ENCODE results near the gene TMEM245. TPM values are rescaled to one million over a fixed set of nuclear protein-coding genes. Genes with fewer than 3 reads are reported as not detected.

TMEM245 gene
- polyA plus RNA-seq (2011; rRNA removed) (88.9 and 108 TPM in 2 replicates), polyA plus RNA-seq (2017; fragmentation: RNase III; extraction: RNeasy Plus Mini Kit Qiagen cat#74134 plus additional on column Dnase treatment) (44.9 to 48.6 TPM (median 48.2 TPM) in 3 replicates), polyA minus RNA-seq (2011; rRNA and poly(A)+ RNA removed) (157 and 160 TPM in 2 replicates)
- polyA plus RNA-seq (2012; cell fraction: cytosol; rRNA removed) = 20.2 and 27.8 TPM in 2 replicates
- polyA plus RNA-seq (2012; cell fraction: nucleus; rRNA removed) = 18.6 and 33.2 TPM in 2 replicates

- Histone ChIP-seq H3K9me3 (no peaks in the 10 kb centered on the region), H3K4me1 (peaks cover 38% of the 10 kb centered on the region), H3K4me2 (peak within 1 kb of the TSS; percentile 97), H3K27ac (peak within 1 kb of the TSS; percentile 97 to 99), H3K4me3 (peak within 1 kb of the TSS; percentile 92)
- peak; percentile 94 to 97 for ATAC-seq
- no peak for FAIRE-seq
- peak; percentile 92 to 99 for DNase-seq (ENCODE audit: low read depth in 1 of 2, low spot score in 1 of 2)
- WGBS (ENCODE audit: missing lambda C conversion rate) = 3% methylated on average over 8 of the region's 88 CpGs
- ChIA-PET POLR2A (interaction anchor here (0.6 to 1.5 kb wide), 10 partner anchors 9 to 695 kb away, joined by 3 to 21 read pairs (median 3); no protein-coding TSS in a partner anchor), CTCF (interaction anchor here (0.5 to 3.8 kb wide), 8 partner anchors 10 to 249 kb away, joined by 3 to 18 read pairs (median 3); no protein-coding TSS in a partner anchor)
- TF ChIP-seq PHF8 (IDR thresholded peaks at IDR 0.05; ENCODE audit: borderline replicate concordance, low read depth) (peak; percentile 62; the same call in 1 of the 2 replicates), TP53 (CRISPR knock-in tag; IDR thresholded peaks at IDR 0.05) (no peak), RAD21 (conservative IDR thresholded peaks at IDR 0.05 in 1 of 2, IDR thresholded peaks at IDR 0.05 in 1 of 2) (peak in 1 of 2 experiments; percentile 22; a peak in 1 of 5 replicates), SMC3 (IDR thresholded peaks at IDR 0.05) (peak; percentile 17; the same call in 1 of the 3 replicates), EHMT2 (IDR thresholded peaks at IDR 0.05; ENCODE audit: low read depth) (no peak), POLR2A (IDR thresholded peaks at IDR 0.05; ENCODE audit: low read length) (peak; percentile 74), JUN (IDR thresholded peaks at IDR 0.05) (peak; percentile 36 to 91; a peak in 2 of 5 replicates), MAZ (IDR thresholded peaks at IDR 0.05; ENCODE audit: borderline replicate concordance, low read depth, low read length) (0 out of 2 replicates have a peak, but pooled peaks have one; percentile 34), BCL3 (IDR thresholded peaks at IDR 0.05) (peak; percentile 80), GATA3 (IDR thresholded peaks at IDR 0.05; ENCODE audit: borderline replicate concordance) (0 out of 2 replicates have a peak, but pooled peaks have one; percentile 12), FOSL2 (IDR thresholded peaks at IDR 0.05) (no peak), FOSL2 (CRISPR knock-in tag; IDR thresholded peaks at IDR 0.05) (peak; percentile 23; the same call in 1 of the 2 replicates), CBX2 (IDR thresholded peaks at IDR 0.05; ENCODE audit: borderline replicate concordance, low read depth) (no peak), MYC (IDR thresholded peaks at IDR 0.05; ENCODE audit: borderline replicate concordance, low read length) (peak; percentile 20; the same call in 1 of the 2 replicates), HOXB13 (CRISPR knock-in tag; IDR thresholded peaks at IDR 0.05; ENCODE audit: low read depth) (no peak), MAX (IDR thresholded peaks at IDR 0.05) (peak; percentile 0), KDM1A (IDR thresholded peaks at IDR 0.05; ENCODE audit: low read depth) (no peak), KDM5A (IDR thresholded peaks at IDR 0.05) (0 out of 2 replicates have a peak, but pooled peaks have one; percentile 9), FOXS1 (CRISPR knock-in tag; IDR thresholded peaks at IDR 0.05) (no peak), MAFK (IDR thresholded peaks at IDR 0.05; ENCODE audit: partially characterized antibody) (no peak)
- TF ChIP-seq, protein P1, sequence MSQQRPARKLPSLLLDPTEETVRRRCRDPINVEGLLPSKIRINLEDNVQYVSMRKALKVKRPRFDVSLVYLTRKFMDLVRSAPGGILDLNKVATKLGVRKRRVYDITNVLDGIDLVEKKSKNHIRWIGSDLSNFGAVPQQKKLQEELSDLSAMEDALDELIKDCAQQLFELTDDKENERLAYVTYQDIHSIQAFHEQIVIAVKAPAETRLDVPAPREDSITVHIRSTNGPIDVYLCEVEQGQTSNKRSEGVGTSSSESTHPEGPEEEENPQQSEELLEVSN (IDR thresholded peaks at IDR 0.05; ENCODE audit: borderline replicate concordance, low read depth) = peak; percentile 62
These were observed at the start of gene TMEM245 for GRCh38 chr9:109119439-109120203. Gene TMEM245, minus strand, starts transcription at chr9:109119947. Its CDS starts 34 bp downstream, at chr9:109119913.

DNA sequence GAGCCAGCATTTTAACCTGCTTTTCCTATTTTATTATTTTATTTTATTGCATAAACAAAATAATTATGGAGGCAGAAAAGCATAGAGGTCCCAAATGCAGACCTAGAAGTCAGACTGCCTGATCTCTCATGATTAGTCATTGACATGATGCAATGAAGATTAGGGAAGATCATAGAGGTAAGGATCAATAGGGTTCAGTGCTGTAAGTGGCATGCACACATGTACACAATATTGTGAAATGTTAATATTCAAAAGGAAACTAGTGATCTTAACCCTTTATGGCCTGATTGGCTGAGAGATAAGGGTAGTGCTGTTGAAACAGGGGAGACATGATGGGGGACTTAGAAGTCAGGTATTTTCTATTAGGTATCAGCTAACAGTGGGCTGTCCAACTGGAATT lies 48.4 kb upstream of the TMEM245 start:
- no peak overlapping the region for H3K4me3 ChIP-seq
- TF ChIP-seq SREBF2 (IDR thresholded peaks at IDR 0.05) (no peak), HOXB5 (CRISPR knock-in tag; IDR thresholded peaks at IDR 0.05) (no peak), RARB (CRISPR knock-in tag; IDR thresholded peaks at IDR 0.05) (no peak), CHD2 (IDR thresholded peaks at IDR 0.05; ENCODE audit: low read length, partially characterized antibody) (no peak), CBX2 (IDR thresholded peaks at IDR 0.05; ENCODE audit: borderline replicate concordance, low read depth) (no peak), FOSB (CRISPR knock-in tag; IDR thresholded peaks at IDR 0.05) (no peak), JUN (IDR thresholded peaks at IDR 0.05) (no peak), FOXS1 (CRISPR knock-in tag; IDR thresholded peaks at IDR 0.05) (no peak), BCL3 (IDR thresholded peaks at IDR 0.05) (no peak), RCOR1 (IDR thresholded peaks at IDR 0.05; ENCODE audit: low read depth, low read length) (no peak), JUNB (IDR thresholded peaks at IDR 0.05) (no peak), ZSCAN20 (CRISPR knock-in tag; IDR thresholded peaks at IDR 0.05) (no peak), SMC3 (IDR thresholded peaks at IDR 0.05) (no peak), GATA3 (IDR thresholded peaks at IDR 0.05; ENCODE audit: borderline replicate concordance) (no peak), RFX5 (IDR thresholded peaks at IDR 0.05) (no peak)
- TF ChIP-seq, protein P2, sequence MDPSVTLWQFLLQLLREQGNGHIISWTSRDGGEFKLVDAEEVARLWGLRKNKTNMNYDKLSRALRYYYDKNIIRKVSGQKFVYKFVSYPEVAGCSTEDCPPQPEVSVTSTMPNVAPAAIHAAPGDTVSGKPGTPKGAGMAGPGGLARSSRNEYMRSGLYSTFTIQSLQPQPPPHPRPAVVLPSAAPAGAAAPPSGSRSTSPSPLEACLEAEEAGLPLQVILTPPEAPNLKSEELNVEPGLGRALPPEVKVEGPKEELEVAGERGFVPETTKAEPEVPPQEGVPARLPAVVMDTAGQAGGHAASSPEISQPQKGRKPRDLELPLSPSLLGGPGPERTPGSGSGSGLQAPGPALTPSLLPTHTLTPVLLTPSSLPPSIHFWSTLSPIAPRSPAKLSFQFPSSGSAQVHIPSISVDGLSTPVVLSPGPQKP (IDR thresholded peaks at IDR 0.05; ENCODE audit: low read depth, low read length) = no peak
- TF ChIP-seq, protein P1 (IDR thresholded peaks at IDR 0.05; ENCODE audit: borderline replicate concordance, low read depth) = no peak
- CTCF ChIA-PET = interaction anchor here (2.0 kb wide), 1 partner anchor 15 kb away, joined by 5 read pairs; no protein-coding TSS in a partner anchor
- ATAC-seq (no peak), FAIRE-seq (no peak), DNase-seq (ENCODE audit: low read depth in 1 of 2, low spot score in 1 of 2) (no peak)
- POLR2A ChIA-PET = no interaction called here
- H3K9me3 ChIP-seq = no peaks in the 10 kb centered on the region
- H3K4me2 ChIP-seq = no peak overlapping the region
- no peak overlapping the region for H3K27ac ChIP-seq
- H3K4me1 ChIP-seq = no peaks in the 10 kb centered on the region
